Inflammatory macrophage treated with lipopolysaccharide for 1 hour (primary cell): ENCODE results near the gene SPEM3.
A peak's percentile ranks its signal among the peaks of the same experiment; 100 is the strongest.
"Not testable (repeated sequence)": the region's sequence is repeated elsewhere in the genome, so short reads cannot be mapped to it uniquely, and the experiment has no call there.

Experiments
- DNase-seq, 2 donors: peaks; one replicate each; pipeline ENCODE4 v3.0.0-alpha.2; 2020 to 2022

The SPEM3 gene

DNA sequence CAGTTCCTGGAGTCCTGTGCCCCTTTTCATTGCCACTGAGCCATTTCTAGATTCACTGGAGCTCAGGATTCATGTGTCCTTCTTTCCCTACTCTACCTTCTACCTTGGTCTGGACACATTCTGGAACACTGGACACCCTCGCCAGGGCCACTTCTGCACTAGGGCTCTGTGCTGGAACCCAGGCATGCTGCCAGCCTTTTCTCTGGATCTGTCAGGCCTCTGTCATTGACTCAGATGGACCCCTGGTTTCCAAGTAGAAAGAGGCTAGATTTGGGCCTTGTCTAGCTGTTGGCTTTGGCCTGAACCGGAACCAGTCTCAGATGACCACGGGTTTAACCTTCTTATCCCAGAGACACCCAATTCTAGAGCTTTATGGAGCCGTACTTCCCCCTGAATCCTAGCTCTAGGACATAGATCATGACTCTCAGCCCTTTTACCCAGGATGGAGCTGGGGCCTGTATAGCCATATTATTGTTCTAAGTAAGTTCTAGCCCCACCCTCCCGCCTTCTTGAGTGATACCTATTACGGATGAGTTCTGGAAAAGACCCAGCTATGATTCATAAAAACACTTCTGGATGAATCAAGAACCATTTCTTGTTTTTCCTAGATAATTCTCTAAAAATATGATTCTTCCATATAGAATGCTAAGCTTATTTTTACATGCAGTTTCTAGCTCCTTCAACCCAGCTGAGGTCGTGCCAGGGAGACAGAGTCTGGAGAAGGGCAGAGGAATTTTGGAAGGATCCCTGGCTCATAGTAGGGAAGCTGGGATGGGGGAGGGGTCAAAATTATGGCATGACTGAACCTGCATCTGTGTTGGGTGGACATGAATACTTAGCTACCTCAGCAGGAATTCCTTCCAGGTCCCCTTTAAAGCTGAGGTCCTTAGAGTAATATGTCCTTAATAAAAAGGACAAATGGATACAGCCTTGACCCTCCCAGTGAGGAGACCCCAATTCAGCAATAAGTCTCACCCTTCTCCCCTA lies 15.1 kb downstream of the SPEM3 start:
- DNase-seq = no peak

DNA sequence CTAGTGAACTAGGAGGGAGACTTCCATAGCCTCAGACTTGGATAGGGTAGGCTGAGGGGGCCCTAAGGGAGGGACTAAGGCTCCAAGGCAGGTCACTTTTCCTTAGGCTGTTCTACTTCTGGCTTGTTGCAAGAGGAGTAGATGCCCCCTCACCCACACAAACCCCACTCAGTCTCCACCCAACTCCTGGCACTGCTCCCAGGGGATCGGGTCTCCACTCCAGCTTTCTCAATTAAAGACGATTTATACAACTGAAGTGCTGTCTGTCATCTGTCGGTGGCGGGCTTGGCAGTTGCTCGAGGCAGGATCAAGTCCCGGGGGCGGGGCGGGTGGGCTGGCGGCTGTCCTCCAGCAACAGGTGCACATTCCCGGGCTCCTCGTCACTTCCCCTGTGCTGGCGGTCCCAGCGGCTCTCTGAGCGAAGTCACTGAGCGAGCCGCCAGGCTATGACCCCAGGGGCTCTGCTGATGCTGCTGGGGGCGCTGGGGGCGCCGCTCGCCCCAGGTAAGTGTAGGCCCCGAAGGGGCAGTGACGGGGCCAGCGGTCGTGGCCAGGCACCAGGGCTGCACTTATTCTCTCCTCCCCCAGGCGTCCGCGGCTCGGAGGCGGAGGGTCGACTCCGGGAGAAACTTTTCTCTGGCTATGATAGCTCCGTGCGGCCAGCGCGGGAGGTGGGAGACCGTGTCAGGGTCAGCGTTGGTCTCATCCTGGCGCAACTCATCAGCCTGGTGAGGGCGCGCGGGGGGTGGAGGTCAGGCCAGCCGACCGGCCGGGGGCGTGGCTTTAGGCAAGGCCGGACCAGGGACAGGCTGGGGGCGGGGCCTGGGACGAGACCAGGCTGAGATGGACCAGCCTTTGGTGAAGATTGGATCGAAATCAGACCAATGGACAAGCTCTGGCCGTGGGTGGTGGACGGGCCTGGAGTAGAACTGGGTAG lies 16.3 kb downstream of the SPEM3 start, which contains the start of gene CHRNB1:
Gene CHRNB1, plus strand, starts transcription at position 380 of the 937 bp plus-strand sequence. Its CDS starts 67 bp downstream, at position 447.
- DNase-seq = peak; percentile 52 to 73

DNA sequence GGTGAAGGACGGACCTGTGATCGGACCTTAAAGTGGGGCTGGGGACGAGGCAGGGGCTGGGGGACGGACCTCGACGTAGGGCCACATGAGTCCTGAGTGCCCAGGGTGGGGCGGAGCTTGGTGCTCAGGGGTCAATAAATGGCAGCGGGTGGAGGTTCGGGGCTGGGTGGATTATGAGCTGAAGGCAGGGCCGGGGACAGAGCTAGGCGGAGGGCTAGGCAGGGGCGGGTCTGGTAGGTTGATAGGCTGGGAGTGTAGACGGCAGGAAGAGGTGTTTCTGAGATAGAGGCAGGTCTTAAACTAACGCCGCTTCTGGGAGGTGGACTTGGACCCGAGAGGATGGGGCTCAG lies 16.9 kb downstream of the SPEM3 start:
- no peak for DNase-seq

DNA sequence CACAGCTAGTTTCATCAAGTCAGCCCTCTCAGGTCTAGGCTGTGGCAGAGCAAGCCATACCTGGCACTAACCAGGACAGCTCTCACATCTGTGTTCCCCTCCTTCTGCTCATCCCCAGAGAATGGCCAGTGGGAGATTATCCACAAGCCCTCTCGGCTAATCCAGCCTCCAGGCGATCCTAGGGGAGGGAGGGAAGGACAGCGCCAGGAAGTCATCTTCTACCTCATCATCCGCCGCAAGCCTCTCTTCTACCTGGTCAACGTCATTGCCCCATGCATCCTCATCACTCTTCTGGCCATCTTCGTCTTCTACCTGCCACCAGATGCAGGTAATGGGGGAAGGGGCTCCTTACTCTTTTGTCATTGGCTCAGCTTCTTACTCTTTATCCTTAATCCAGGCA lies 19.8 kb downstream of the SPEM3 start:
- no peak for DNase-seq

DNA sequence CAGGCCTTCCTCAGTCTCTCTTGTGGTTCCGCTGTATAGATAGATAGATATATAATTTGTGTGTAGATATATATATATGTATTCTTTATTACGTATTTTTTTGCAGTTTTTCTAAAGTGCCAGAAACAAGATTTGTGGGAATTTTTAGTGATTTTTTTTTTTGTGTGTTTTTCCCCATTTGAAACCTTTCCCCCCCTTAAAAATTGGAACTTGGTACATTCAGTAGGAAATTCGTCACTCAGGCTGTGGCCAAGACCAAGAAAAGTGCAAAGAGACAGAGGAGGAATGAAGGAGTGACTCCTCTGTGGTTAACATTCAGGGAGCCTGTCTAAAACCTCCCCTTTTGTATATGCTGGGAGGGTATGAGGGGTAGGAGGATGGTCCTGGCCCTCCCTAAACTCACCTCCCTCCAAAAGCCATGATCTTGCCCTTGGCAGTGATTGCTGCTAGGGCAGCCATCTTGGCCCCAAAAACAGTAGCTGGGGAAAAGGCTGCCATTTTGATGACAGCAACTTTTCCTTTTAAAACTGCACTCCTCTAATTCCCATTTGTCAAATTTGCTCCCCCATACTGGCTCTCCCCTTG lies 31.4 kb downstream of the SPEM3 start:
- DNase-seq = no peak

DNA sequence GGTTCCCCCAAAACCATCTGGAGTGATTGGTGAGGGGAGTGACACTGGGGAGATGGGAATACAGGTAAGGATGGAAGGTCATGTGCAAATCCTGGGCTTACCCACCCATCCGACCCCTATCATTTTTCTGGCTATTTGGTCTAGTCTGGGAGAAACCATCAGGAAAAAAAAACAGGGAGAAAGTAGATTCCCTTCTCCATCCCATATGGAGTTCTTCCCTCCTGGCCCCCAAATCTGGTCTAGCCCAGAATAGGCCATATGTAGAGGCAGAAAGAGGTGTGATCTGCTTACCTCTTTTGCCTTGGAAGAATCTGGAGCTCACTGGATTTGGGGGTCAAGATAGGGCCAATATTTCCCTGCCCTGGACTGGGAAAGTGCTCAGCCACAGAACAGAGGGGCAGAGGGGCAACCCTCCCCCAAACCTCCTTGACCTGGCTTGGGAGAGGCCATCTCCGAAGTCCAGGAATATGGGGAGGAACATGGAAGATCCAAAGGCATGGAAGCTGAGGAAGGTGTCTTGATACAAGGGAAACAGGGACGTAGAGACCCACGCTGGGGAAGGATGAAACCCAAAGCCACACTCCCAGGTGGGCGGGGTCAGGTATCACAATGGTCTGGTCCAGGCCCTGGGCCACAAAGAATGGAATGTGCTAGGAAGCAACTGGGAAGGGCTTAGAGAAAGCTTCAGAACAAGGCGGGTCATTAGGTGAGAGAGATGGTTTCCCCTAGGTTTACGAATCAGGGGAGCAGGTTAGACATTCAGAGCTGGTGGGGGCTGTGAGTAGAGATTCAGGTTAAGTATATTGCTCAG lies 32.4 kb downstream of the SPEM3 start:
- DNase-seq = no peak

DNA sequence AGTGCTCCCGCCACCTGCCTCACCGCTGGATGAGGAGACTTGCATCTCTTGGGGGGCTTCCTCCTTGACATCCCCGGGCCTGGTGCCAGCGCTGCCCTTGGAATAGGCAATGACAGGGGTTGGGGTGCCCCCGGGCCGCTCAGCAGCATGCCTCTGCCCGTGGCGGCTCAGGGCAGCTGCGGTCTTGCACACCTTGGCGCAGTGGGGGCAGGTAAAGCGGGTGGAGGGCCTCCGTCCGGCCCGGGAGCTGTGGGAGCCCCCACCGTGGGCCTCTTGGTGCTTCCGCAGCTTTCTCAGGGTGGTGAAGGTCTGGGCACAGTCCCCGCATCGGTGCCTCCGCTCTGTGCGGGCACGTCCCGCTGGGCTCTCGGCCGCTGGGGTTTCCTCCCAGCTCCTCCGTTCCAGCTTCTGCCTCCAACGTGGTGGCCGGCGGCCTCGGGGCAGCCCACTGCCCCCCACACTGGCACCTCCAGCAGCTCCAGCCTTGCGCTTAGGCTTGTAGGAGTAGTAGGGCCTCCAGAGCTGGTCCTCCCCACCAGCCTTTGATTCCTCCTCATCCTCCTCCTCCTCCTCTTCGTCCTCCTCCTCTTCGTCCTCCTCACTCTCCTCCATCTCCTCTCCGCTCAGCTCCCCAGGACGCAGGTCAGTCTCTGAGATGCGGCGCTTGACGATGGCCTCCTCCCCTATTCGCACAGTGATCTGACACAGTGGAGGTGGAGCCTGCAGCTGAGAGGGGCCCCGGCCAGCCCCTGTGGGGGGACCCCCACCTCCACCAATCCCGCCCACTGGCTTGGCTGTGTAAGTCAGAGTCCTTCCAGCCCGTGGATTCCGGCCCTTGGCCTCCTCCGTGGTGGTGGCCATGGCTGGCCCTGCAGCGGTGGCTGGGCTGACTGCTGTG lies 34.1 kb downstream of the SPEM3 start:
- no peak for DNase-seq

DNA sequence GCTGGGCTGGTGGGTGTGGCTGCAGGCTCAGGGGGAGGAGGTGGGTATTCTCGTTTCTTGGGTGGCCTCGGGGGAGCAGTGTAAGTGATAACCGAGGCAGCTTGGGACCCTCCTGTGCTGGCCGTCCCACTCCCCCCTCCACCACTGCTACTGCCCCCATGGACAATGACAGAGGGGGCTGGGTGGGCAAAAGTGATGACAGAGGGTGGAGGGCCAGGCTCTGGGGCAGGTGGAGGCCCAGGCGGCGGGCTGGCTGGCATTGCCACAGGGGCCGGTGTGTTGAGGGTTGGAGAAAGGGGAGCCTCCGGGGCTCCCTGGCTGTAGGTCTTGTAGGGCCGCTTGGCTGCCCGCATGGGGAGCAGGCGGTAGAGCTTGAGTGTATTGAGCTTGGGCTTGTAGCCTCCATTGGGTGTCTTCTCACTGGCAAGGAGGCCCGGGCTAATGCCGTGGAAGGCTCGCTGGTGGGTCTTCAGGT lies 34.8 kb downstream of the SPEM3 start:
- DNase-seq = no peak

DNA sequence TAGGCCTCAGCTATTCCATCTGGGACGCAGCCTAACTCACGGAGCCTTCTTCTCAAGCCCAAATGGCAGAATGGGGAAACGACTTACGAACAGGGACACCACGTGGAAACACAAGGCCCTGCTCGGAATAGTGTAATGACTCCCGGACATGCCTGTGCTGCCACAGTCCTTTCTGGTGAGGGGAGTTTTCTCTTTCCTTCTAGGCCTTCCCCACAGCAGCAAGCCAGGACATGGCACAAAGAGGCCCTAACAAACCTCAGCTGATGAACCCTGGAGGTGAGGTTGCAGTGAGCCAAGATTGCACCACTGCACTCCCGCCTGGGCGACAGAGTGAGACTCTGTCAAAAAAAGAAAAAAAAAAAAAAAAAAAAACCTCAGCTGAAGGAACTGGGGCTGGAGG lies 35.4 kb downstream of the SPEM3 start:
- no peak for DNase-seq

DNA sequence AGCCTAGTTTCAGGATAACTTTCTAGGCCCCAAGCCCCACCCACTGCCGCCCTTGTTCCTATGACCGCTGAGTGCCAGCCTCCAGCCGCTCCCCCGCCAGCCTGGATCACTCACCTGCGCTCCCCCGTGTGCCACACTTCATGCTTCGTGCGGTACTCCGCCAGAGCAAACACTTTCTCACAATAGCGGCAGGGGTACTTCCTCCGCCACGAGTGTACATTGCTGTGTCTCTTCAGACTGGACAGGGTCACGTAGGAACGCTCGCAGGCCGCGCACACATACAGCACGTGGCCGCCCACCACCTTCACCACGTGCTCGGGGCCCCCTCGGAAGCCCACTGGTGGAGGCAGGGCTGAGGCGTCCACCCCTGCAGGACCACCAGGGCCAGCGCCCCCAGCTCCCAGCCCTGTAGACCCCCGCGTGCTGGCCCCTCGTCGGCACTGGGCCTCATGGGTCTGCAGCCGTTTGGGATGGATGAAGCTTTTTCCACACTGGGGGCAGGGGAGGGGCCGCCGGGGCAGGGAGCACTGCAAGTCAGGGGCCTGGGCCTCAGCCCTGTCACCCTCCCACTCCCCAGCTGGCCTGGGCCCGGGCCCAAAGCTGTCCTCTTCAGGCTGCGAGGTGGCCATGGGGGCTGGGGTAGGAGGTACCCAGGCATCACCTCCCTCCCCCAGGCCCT lies 37.1 kb downstream of the SPEM3 start:
- DNase-seq = no peak

DNA sequence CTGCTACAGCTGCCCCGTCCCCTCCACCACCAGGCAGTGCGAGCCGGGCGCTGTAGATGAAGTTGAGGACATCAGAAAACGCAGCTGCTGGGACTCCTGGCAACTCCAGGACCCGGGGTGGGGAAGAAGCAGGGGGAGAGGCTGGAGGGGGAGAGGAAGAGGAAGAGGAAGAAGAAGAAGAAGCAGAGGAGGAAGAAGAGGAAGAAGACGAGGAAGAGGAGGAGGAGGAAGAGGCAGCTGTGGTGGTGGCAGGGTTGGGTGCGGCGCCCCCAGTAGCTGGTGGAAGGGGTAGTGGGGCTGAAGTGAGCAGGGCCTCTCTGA lies 37.6 kb downstream of the SPEM3 start:
- no peak for DNase-seq

DNA sequence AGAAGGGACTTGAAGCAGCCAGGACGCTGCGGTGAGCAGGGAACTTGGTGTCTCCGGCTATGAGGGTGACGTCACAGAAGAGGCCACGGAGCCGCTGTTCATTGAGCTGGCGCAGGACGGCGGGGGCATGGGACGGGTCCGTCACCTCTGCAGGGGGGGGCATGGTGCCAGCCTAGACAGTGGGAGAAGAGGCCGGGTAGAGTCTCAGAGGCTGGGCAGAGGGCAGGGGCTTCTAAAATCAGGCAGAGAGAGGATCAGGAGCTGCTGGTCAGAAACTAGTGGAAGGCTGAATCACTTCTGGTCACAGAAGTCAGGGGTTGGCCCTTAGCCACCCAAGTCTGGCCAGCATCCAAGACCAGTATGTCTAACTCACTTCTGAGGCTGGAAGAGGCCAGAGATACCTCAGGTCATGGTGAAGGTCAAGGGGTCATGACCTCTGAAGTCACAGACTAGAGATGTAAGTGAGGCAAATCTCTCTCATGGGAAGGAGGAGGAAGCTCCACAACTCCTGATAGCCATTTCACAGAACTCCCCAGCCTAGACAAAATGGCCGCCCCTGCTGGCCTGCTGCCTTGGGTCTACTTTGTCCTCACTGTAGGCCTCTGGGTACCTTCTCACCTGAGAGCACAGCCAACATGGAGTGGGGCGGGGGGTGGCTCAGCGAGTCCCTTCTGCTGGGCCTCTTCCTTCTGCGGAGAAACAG lies 38.1 kb downstream of the SPEM3 start:
- peak; percentile 35 to 55 for DNase-seq

DNA sequence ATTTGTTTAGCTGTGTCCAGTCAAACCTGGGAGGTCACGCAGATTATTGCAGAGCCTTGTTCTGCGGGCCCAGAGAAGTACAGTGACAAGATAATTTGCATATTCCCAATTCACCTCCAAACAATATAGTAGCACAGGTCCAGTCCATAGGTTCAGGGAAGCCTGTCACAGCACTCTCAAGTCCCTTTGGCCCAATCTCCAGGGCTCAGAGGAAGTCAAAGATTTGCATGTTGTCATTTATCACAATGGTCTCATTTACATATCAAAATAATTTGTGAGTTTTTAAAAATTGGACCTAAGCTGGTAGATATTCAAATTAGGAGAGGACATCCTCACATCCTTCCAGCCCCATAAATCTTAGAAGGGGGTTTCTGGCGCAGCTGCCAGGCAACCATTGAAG lies 38.8 kb downstream of the SPEM3 start:
- DNase-seq = no peak

DNA sequence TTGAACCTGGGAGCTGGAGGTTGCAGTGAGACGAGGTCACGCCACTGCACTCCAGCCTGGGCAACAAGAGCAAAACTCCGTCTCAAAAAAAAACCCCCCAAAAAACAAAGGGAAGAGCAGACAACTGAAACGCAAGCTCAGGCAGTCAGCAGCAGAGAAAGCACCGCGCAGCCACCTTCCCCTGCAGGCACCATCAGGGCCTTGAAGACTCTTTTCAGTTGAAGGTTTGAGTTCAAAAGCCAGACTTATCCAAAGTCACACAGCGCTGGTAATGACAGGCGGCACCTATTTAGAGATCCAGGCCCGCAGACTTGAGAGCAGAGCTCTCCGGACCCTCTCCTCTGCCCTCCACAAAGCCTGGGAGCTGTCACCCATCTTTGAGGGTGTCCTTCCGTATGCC lies 39.6 kb downstream of the SPEM3 start:
- DNase-seq = no peak

DNA sequence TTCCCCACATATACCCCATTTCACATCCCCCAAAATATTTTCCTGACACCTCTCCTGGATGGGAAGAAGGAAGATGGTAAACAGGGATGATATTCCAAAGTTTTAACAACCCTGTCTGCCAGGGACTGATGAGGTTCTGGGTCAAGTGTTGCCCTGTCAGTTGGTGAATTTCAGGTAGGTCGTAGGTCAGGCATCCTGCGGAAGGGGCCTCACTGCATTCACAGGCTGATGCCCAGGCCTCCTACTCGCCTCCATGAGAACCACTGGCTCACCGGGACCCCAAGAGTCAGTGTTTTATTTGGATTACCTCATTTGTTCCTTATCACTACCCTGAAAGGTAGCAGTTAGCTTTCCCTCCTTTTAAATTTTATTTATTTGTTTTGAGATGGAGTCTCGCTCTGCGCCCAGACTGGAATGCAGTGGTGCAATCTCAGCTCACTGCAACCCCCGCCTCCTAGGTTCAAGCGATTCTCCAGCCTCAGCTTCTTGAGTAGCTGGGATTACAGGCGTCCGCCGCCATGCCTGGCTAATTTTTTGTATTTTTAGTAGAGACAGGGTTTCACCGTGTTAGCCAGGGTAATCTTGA lies 40.2 kb downstream of the SPEM3 start:
- no peak for DNase-seq

DNA sequence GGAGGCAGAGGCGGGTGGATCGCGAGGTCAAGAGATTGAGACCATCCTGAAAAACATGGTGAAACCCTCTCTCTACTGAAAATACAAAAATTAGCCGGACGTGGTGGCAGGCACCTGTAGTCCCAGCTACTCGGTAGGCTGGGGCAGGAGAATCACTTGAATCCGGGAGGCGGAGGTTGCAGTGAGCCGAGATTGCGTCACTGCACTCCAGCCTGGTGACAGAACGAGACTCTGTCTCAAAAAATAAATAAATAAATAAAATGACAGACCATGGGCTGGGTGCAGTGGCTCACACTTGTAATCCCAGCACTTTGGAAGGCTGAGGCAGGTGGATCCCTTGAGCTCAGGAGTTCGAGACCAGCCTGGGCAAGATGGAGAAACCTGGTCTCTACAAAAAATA lies 41.2 kb downstream of the SPEM3 start:
- not testable (repeated sequence) for DNase-seq

DNA sequence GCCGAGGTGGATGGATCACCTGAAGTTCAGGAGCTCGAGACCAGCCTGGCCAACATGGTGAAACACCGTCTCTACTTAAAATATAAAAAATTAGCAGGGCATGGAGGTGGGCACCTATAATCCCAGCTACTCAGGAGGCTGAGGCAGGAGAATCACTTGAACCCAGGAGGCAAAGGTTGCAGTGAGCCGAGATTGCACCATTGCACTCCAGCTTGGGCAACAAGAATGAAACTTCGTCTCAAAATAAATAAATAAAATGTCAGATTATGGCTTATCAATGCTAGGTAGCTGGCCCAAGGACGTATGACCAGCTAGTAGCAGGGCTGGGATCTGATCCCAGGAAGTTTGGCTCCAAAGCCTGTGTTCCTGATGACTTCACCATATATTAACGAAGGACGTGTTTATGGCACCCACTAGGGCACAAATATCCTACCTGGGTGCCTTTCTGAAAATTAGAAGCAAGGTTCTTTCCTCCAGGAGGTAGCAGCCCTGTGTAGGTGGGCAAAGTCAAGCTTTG lies 41.9 kb downstream of the SPEM3 start:
- not testable (repeated sequence) for DNase-seq

DNA sequence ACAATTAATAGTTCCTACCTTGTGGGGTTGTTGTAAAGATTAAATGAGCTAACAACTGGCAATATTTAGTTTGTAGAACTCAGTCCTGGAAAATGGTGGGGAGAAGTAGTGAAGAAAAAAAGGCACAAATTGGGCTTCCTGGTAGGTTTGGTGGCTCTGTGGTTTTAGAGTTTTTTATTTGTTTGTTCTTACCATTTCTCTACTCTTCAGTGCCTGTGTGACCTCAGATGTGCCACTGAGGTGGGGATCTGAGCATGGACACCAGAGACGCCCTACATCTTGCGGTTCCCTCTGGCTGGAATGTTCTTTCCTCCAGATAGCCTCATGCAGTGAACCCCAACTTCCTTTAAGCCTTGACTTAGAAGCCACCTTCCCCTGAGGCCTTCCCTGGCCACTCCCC lies 43.1 kb downstream of the SPEM3 start:
- DNase-seq = no peak

DNA sequence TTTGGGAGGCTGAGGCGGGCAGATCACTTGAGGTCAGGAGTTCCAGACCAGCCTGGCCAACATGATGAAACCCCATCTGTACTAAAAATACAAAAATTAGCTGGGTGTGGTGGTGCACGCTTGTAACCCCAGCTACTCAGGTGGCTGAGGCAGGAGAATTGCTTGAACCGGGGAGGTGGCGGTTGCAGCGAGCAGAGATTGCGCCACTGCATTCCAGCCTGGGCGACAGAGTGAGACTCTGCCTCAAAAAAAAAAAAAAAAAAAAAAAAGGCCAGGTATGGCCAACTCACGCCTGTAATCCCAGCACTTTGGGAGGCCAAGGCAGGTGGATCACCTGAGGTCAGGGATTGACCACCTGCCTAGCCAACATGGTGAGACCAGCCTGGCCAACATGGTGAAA lies 46.1 kb downstream of the SPEM3 start:
- not testable (repeated sequence) for DNase-seq
